Measurements from ENCODE around the gene PGAP3. TPM values are rescaled to one million over a fixed set of nuclear protein-coding genes. Genes with fewer than 3 reads are reported as not detected.
"Not testable (repeated sequence)": the region's sequence is repeated elsewhere in the genome, so short reads cannot be mapped to it uniquely, and the experiment has no call there.

PGAP3 gene
- total and polyA plus RNA-seq, 5 experiments from 2014 or later: 14.2 to 33.5 (median 17.7) TPM

DNA sequence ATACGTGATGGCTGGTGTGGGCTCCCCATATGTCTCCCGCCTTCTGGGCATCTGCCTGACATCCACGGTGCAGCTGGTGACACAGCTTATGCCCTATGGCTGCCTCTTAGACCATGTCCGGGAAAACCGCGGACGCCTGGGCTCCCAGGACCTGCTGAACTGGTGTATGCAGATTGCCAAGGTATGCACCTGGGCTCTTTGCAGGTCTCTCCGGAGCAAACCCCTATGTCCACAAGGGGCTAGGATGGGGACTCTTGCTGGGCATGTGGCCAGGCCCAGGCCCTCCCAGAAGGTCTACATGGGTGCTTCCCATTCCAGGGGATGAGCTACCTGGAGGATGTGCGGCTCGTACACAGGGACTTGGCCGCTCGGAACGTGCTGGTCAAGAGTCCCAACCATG is 36.9 kb upstream of the PGAP3 start:
- Mint-ChIP-seq H3K27me3 (no peaks in the 10 kb centered on the region), H3K4me3 (no peak overlapping the region), H3K4me1 (peaks cover 10 to 21% (median 19%) of the 10 kb centered on the region in 4 donors), H3K9me3 (no peaks in the 10 kb centered on the region), H3K27ac (no peak overlapping the region), H3K36me3 (peaks cover 0 to 24% (median 2%) of the 10 kb centered on the region in 3 donors)
- DNase-seq (no peak), ATAC-seq (no peak)
- POLR2A ChIA-PET: interaction anchor here (1.7 kb wide), 1 partner anchor 138 kb away, joined by 6 read pairs; no protein-coding TSS in a partner anchor

DNA sequence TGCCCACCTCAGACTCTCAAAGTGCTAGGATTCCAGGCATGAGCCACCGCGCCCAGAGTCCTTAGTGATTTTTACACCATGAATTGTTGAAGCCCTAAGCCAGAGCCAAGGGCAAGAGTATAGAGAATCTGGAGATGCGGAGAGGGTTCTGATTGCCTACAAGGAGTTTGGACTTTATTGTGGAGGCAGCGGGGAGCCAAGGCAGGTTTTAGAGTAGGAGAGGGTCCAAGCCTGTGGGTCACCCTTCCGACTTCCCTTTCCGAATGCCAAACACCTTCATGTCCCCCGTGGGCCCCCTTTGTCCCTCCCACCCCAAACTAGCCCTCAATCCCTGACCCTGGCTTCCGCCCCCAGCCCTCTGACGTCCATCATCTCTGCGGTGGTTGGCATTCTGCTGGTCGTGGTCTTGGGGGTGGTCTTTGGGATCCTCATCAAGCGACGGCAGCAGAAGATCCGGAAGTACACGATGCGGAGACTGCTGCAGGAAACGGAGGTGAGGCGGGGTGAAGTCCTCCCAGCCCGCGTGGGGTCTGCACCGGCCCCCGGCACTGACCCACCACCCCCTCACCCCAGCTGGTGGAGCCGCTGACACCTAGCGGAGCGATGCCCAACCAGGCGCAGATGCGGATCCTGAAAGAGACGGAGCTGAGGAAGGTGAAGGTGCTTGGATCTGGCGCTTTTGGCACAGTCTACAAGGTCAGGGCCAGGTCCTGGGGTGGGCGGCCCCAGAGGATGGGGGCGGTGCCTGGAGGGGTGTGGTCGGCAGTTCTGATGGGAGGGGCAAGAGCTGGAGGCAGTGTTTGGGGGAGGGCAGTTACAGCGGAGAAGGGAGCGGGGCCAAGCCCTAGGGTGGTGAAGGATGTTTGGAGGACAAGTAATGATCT is 35.4 kb upstream of the PGAP3 start:
- Mint-ChIP-seq H3K36me3 (peaks cover 0 to 18% (median 0%) of the 10 kb centered on the region in 3 donors), H3K27me3 (no peaks in the 10 kb centered on the region), H3K9me3 (no peaks in the 10 kb centered on the region), H3K4me1 (peaks cover 5 to 7% (median 6%) of the 10 kb centered on the region in 4 donors), H3K27ac (no peak overlapping the region), H3K4me3 (no peak overlapping the region)
- POLR2A ChIA-PET: interaction anchor here (0.6 to 0.9 kb wide), 2 partner anchors 46 to 192 kb away, joined by 3 read pairs; no protein-coding TSS in a partner anchor
- ATAC-seq: peak in 1 of 2 donors; percentile 35
- peak in 1 of 10 donors; percentile 61 for DNase-seq

DNA sequence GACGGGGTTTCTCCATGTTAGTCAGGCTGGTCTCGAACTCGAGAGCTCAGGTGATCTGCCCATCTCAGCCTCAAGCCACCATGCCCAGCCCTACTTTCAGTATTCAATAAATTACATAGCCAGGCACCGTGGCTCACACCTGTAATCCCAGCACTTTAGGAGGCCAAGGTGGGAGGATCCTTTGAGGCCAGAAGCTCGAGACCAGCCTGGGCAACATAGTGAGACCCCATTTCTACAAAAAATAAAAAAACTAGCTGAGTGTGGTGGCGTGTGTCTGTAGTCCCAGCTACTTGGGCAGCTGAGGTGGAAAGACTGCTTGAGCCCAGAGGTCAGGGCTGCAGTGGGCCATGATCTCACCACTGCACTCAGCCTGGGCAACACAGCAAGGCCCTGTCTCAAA is 34.2 kb upstream of the PGAP3 start:
- no peak for ATAC-seq
- no peak for DNase-seq
- no peak overlapping the region for H3K27ac Mint-ChIP-seq
- peaks cover 0 to 9% (median 0%) of the 10 kb centered on the region in 3 donors for H3K36me3 Mint-ChIP-seq
- no peaks in the 10 kb centered on the region for H3K9me3 Mint-ChIP-seq
- H3K27me3 Mint-ChIP-seq: no peaks in the 10 kb centered on the region
- no peak overlapping the region for H3K4me3 Mint-ChIP-seq
- H3K4me1 Mint-ChIP-seq: peaks cover 2 to 7% (median 5%) of the 10 kb centered on the region in 4 donors
- POLR2A ChIA-PET: interaction anchor here (0.6 to 0.9 kb wide), 2 partner anchors 45 to 193 kb away, joined by 3 read pairs; no protein-coding TSS in a partner anchor

DNA sequence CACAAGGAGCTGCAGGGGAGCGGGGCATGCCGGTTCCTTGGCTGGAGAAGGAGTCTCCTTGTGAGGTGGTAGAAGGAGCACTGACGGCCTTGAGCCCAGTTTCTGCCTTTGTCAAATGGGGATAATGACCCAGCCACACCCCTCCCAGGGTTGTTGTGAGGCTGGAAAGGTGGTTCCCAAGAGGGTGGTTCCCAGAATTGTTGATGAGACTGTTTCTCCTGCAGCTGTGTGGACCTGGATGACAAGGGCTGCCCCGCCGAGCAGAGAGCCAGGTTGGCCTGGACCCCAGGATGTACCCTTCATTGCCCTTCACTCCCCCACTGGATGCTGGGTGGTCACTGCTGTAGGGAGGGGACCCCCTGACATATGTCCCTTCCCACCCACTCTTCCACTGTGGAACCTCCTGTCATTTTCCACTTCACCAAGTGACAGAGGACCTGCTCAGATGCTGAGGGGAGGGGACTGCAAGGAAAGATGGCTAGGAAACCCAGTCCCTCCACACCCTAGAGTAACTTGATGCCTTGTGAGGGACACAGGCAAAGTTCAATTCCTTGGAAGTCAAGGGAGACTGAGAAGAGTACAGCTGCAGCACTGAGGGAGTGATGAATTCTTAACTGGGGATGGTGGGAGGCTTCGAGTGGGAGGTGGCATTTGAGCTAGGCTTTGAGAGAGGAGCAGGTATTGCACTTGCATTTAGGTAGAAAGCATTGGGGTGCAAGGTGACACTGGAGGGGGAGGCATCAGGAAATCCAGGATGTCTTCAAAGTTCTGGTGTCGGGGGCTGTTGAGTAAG is 31.9 kb upstream of the PGAP3 start:
- ATAC-seq (no peak), DNase-seq (no peak)
- Mint-ChIP-seq H3K36me3 (no peaks in the 10 kb centered on the region), H3K9me3 (no peaks in the 10 kb centered on the region), H3K27ac (peak overlapping the region in 2 of 10 donors; percentile 3 to 20), H3K4me3 (no peak overlapping the region), H3K4me1 (peaks cover 0 to 3% (median 0%) of the 10 kb centered on the region in 4 donors), H3K27me3 (no peaks in the 10 kb centered on the region)
- POLR2A ChIA-PET: interaction anchor here (1.9 kb wide), 1 partner anchor 31 kb away, joined by 6 read pairs; the partner anchor contains the start of gene PGAP3

DNA sequence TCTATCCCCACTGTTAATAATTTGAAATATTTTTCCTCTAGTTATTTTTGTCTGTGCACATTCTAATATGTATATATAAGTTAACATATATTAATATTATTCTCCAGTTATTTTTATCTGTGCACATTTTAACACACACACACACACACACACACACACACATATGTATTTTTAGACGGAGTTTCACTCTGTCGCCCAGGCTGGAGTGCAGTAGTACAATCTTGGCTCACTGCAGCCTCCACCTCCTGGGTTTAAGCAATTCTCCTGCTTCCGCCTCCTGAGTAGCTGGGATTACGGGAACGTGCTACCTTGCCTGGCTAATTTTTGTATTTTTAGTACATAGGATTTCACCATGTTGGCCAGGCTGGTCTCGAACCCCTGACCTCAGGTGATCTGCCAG is 29.8 kb upstream of the PGAP3 start:
- POLR2A ChIA-PET: no interaction called here
- Mint-ChIP-seq H3K9me3 (no peaks in the 10 kb centered on the region), H3K4me1 (peaks cover 0 to 3% (median 0%) of the 10 kb centered on the region in 4 donors), H3K36me3 (no peaks in the 10 kb centered on the region), H3K27ac (peak overlapping the region in 1 of 10 donors; percentile 31), H3K27me3 (no peaks in the 10 kb centered on the region), H3K4me3 (no peak overlapping the region)
- ATAC-seq (no peak), DNase-seq (no peak)

DNA sequence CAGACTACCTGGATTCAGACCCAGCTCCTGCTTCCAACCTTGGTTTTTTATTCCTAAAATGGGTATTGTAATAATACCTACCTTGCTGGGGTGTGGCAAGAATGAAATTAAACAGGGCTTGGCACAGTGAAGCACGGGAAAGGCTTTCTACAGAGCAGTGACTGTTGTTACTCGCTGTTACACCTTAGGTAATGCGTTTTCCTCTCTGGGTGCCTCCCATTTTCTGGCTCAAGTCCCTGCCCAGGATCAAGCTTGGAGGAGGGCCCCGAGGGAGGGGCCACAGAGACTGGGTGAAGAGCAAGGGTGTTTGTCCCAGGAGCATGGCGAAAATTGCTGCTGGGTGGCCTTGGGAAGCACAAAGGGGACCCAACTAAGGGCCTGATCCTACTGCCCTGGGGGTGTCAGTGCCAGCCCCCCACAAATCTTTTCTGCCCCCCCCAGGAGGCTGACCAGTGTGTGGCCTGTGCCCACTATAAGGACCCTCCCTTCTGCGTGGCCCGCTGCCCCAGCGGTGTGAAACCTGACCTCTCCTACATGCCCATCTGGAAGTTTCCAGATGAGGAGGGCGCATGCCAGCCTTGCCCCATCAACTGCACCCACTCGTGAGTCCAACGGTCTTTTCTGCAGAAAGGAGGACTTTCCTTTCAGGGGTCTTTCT is 29.2 kb upstream of the PGAP3 start:
- Mint-ChIP-seq H3K27me3 (no peaks in the 10 kb centered on the region), H3K36me3 (no peaks in the 10 kb centered on the region), H3K27ac (no peak overlapping the region), H3K9me3 (no peaks in the 10 kb centered on the region), H3K4me1 (peaks cover 0 to 5% (median 0%) of the 10 kb centered on the region in 4 donors), H3K4me3 (no peak overlapping the region)
- ATAC-seq (no peak), DNase-seq (no peak)
- POLR2A ChIA-PET: no interaction called here

DNA sequence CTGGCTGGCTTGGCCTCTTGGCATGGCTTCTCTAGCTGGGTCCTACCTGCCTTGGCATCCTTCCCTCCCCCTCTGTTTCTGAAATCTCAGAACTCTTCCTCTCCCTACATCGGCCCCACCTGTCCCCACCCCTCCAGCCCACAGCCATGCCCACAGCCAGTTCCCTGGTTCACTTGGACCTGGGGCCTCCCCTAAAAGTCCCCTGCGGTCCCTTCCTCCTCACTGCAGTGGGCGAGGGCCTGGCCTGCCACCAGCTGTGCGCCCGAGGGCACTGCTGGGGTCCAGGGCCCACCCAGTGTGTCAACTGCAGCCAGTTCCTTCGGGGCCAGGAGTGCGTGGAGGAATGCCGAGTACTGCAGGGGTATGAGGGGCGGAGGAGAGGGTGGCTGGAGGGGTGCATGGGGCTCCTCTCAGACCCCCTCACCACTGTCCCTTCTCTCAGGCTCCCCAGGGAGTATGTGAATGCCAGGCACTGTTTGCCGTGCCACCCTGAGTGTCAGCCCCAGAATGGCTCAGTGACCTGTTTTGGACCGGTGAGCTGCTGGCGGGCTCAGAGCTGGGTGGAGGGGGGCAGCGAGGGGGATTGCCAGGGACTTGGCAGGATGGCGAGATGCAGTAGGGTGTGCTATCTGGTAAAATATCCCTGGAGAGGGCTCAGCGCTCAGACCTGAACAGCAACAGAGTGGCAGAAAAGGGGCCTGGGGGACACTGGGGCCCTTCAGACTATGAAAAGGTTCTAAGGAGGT is 28.4 kb upstream of the PGAP3 start:
- H3K4me3 Mint-ChIP-seq: no peak overlapping the region
- POLR2A ChIA-PET: no interaction called here
- peaks cover 0 to 5% (median 0%) of the 10 kb centered on the region in 4 donors for H3K4me1 Mint-ChIP-seq
- no peaks in the 10 kb centered on the region for H3K9me3 Mint-ChIP-seq
- DNase-seq: no peak
- no peak for ATAC-seq
- H3K27me3 Mint-ChIP-seq: no peaks in the 10 kb centered on the region
- no peak overlapping the region for H3K27ac Mint-ChIP-seq
- no peaks in the 10 kb centered on the region for H3K36me3 Mint-ChIP-seq

DNA sequence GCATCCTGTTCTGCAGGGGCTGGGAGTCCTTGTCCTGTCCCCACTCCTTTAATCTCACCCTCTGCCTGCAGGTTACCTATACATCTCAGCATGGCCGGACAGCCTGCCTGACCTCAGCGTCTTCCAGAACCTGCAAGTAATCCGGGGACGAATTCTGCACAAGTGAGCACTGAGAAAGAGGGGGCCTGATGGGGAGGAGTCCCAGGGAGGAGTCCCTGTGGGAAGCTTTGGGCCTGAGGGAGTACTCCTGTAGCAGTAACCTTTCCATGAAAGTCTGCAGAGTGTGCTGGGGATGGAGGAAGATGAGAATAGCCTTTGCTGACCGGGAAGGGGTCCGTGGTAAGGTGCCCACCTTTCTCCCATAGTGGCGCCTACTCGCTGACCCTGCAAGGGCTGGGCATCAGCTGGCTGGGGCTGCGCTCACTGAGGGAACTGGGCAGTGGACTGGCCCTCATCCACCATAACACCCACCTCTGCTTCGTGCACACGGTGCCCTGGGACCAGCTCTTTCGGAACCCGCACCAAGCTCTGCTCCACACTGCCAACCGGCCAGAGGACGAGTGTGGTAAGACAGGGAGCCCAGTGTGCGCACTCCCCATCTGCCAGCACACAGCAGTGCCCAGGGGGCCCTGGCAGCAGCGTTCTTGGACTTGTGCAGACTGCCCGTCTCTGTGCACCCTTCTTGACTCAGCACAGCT is 27.7 kb upstream of the PGAP3 start:
- H3K27me3 Mint-ChIP-seq: no peaks in the 10 kb centered on the region
- POLR2A ChIA-PET: interaction anchor here (1.7 kb wide), 1 partner anchor 15 kb away, joined by 6 read pairs; the partner anchor contains the start of gene MIEN1
- no peaks in the 10 kb centered on the region for H3K9me3 Mint-ChIP-seq
- H3K27ac Mint-ChIP-seq: no peak overlapping the region
- H3K4me1 Mint-ChIP-seq: peaks cover 0 to 5% (median 0%) of the 10 kb centered on the region in 4 donors
- ATAC-seq: no peak
- H3K4me3 Mint-ChIP-seq: no peak overlapping the region
- no peak for DNase-seq
- H3K36me3 Mint-ChIP-seq: no peaks in the 10 kb centered on the region

DNA sequence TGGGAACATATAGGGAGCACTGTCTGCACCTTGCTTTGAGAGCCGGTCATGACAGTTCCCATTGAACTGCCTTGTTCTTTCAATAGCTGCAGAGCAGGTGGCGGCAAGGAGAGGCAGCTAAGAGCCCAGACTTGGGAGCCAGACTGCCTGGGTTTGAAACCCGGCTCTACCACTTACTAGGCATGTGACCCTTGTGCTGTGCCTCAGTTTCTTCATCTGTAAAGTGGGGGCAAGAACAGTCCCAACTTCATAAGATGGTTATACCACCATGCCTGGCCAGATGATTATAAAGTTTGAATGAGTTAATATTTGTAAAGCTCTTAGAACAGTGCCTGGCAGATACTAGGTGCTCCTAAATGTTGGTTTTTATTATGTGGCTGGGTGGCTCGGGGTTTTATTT is 26.4 kb upstream of the PGAP3 start:
- POLR2A ChIA-PET: interaction anchor here (1.7 kb wide), 1 partner anchor 16 kb away, joined by 6 read pairs; the partner anchor contains the start of gene MIEN1
- DNase-seq (no peak), ATAC-seq (no peak)
- Mint-ChIP-seq H3K4me3 (no peak overlapping the region), H3K4me1 (peaks cover 0 to 6% (median 5%) of the 10 kb centered on the region in 4 donors), H3K27me3 (no peaks in the 10 kb centered on the region), H3K9me3 (no peaks in the 10 kb centered on the region), H3K27ac (no peak overlapping the region), H3K36me3 (no peaks in the 10 kb centered on the region)

DNA sequence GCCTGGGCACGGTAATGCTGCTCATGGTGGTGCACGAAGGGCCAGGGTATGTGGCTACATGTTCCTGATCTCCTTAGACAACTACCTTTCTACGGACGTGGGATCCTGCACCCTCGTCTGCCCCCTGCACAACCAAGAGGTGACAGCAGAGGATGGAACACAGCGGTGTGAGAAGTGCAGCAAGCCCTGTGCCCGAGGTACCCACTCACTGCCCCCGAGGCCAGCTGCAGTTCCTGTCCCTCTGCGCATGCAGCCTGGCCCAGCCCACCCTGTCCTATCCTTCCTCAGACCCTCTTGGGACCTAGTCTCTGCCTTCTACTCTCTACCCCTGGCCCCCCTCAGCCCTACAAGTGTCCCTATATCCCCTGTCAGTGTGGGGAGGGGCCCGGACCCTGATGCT is 24.0 kb upstream of the PGAP3 start:
- Mint-ChIP-seq H3K4me3 (no peak overlapping the region), H3K27ac (no peak overlapping the region), H3K36me3 (no peaks in the 10 kb centered on the region), H3K9me3 (no peaks in the 10 kb centered on the region), H3K4me1 (peaks cover 11 to 25% (median 15%) of the 10 kb centered on the region in 4 donors), H3K27me3 (no peaks in the 10 kb centered on the region)
- POLR2A ChIA-PET: no interaction called here
- no peak for DNase-seq
- ATAC-seq: no peak

DNA sequence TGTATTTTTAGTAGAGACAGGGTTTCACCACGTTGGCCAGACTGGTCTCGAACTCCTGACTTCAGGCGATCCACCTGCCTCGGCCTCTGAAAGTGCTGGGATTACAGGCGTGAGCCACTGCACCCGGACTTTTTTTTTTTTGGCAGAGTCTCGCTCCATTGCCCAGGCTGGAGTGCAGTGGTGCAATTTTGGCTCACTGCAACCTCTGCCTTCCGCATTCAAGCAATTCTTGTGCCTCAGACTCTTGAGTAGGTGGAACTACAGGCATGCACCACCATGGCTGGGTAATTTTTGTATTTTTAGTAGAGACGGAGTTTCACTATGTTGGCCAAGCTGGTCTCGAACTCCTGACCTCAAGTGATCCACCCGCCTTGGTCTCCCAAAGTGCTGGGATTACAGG is 23.2 kb upstream of the PGAP3 start:
- not testable (repeated sequence) for H3K27ac Mint-ChIP-seq, DNase-seq, H3K27me3 Mint-ChIP-seq, H3K36me3 Mint-ChIP-seq, H3K4me3 Mint-ChIP-seq, H3K9me3 Mint-ChIP-seq, ATAC-seq
- peaks cover 14 to 31% (median 20%) of the 10 kb centered on the region in 4 donors for H3K4me1 Mint-ChIP-seq
- POLR2A ChIA-PET: interaction anchor here (1.4 kb wide), 1 partner anchor 15 kb away, joined by 4 read pairs; no protein-coding TSS in a partner anchor

All from naive thymus-derived CD8-positive, alpha-beta T cell (primary cell).